B cell (primary cell): ENCODE data around the gene ARPC5L. TPM values are rescaled to one million over a fixed set of nuclear protein-coding genes. Genes with fewer than 3 reads are reported as not detected.
A peak's percentile ranks its signal among the peaks of the same experiment; 100 is the strongest.

ENCODE experiments used
- ATAC-seq: fragments of 200-7000 bp; cut with Tn5 transposase; one replicate; pipeline ENCODE4 v1.10.0; 2021; ENCODE audit warnings: low read depth, mild to moderate bottlenecking, moderate number of reproducible peaks, moderate library complexity
- CTCF ChIA-PET: fragments of 350-600 bp; sonication (Branson Sonifier 250); formaldehyde crosslinking; loops from one replicate; lab custom pipeline; 2021; ENCODE audit warnings: antibody characterized with exemption, inconsistent platforms; lab: Charles Lee
- POLR2A ChIA-PET: fragments of 350-600 bp; sonication (Branson Sonifier 250); formaldehyde crosslinking; loops from one replicate; lab custom pipeline; 2021; ENCODE audit warnings: antibody characterized with exemption; lab: Charles Lee
- DNase-seq: peaks from one replicate; pipeline ENCODE4 v3.0.0; 2013
- H2AFZ ChIP-seq: 2 replicates; pipeline ENCODE4 v1.6.1; 2012; ENCODE audit warnings: mild to moderate bottlenecking, low read depth, low read length; ENCODE audit not compliant: insufficient read depth, poor library complexity, severe bottlenecking
- H3K27ac ChIP-seq, 2 donors: 1 replicate in 1 of 2; 2 replicates in 1 of 2; pipeline ENCODE4 v1.5.1; 2012 to 2013; ENCODE audit warnings: low read length in 2 of 2, mild to moderate bottlenecking in 2 of 2, moderate library complexity in 1 of 2
- H3K27me3 ChIP-seq, 4 experiments: fragments of 200-600 bp in 1 of 4; sonication (generic) in 1 of 4; replicated peaks in 1 of 4; 1 replicate in 2 of 4; 2 replicates in 2 of 4; pipeline versions ENCODE4 v1.6.1 to v1.7.0; 2013 to 2016; ENCODE audit warnings: low read length in 3 of 4, mild to moderate bottlenecking in 2 of 4, mixed read lengths in 1 of 4, moderate library complexity in 1 of 4; ENCODE audit not compliant: insufficient read depth in 4 of 4, control insufficient read depth in 3 of 4; ENCODE audit errors: control extremely low read depth in 1 of 4
- H3K36me3 ChIP-seq, 2 experiments: replicated peaks in 1 of 2; 1 replicate in 1 of 2; 2 replicates in 1 of 2; pipeline versions ENCODE4 v1.6.1 to v1.7.1; 2013; ENCODE audit warnings: low read length in 1 of 2; ENCODE audit not compliant: insufficient read depth in 2 of 2, control insufficient read depth in 1 of 2; ENCODE audit errors: control extremely low read depth in 1 of 2, extremely low read depth in 1 of 2
- H3K4me1 ChIP-seq, 2 donors: fragments of 200-600 bp in 1 of 2; sonication (generic) in 1 of 2; 1 replicate in 1 of 2; 2 replicates in 1 of 2; pipeline versions ENCODE4 v1.5.1 to v1.6.1; 2013 to 2017; ENCODE audit warnings: low read length in 2 of 2; ENCODE audit not compliant: control insufficient read depth in 2 of 2, insufficient read depth in 2 of 2
- H3K4me2 ChIP-seq: replicated peaks from 2 replicates; pipeline ENCODE3; 2012; ENCODE audit warnings: mild to moderate bottlenecking, low read depth, low read length; ENCODE audit not compliant: poor library complexity, severe bottlenecking
- H3K4me3 ChIP-seq, 5 experiments: fragments of 200-600 bp in 1 of 5; sonication (generic) in 1 of 5; 1 replicate in 3 of 5; 2 replicates in 2 of 5; pipeline versions ENCODE4 v1.5.1 to v1.7.0; 2011 to 2016; ENCODE audit warnings: low read length in 4 of 5, mild to moderate bottlenecking in 4 of 5, low read depth in 2 of 5, control low read depth in 1 of 5, moderate library complexity in 1 of 5; ENCODE audit not compliant: insufficient read depth in 1 of 5; ENCODE audit errors: control extremely low read depth in 1 of 5, extremely low read depth in 1 of 5
- H3K79me2 ChIP-seq: fragments of 200-600 bp; sonication (generic); one replicate; pipeline ENCODE4 v1.6.0; 2016; ENCODE audit warnings: low read length; ENCODE audit not compliant: control insufficient read depth, insufficient read depth
- H3K9ac ChIP-seq: fragments of 200-600 bp; sonication (generic); 2 replicates; pipeline ENCODE4 v1.6.1; 2017; ENCODE audit warnings: mild to moderate bottlenecking, low read length, moderate library complexity
- H3K9me3 ChIP-seq, 3 donors: one replicate each; pipeline versions ENCODE4 v1.6.1 to v1.7.1; 2013; ENCODE audit warnings: low read length in 2 of 3; ENCODE audit not compliant: control insufficient read depth in 2 of 3, insufficient read depth in 1 of 3; ENCODE audit errors: control extremely low read depth in 1 of 3
- H4K20me1 ChIP-seq: 2 replicates; pipeline ENCODE4 v1.6.0; 2012; ENCODE audit warnings: mild to moderate bottlenecking, low read length; ENCODE audit not compliant: insufficient read depth, control insufficient read depth, poor library complexity, severe bottlenecking
- H3K27ac Mint-ChIP-seq: one replicate; pipeline ENCODE4 v1.8.0; 2021; ENCODE audit warnings: mixed read lengths
- H3K27me3 Mint-ChIP-seq: one replicate; pipeline ENCODE4 v1.8.0; 2021; ENCODE audit warnings: mixed read lengths
- H3K4me1 Mint-ChIP-seq: one replicate; pipeline ENCODE4 v1.8.0; 2021; ENCODE audit warnings: mixed read lengths
- H3K4me3 Mint-ChIP-seq: one replicate; pipeline ENCODE4 v1.8.0; 2021; ENCODE audit warnings: mixed read lengths
- H3K9me3 Mint-ChIP-seq: one replicate; pipeline ENCODE4 v1.8.0; 2022; ENCODE audit warnings: mixed read lengths; ENCODE audit not compliant: insufficient read depth
- CTCF ChIP-seq: fragments of 200-600 bp; IDR thresholded peaks from one replicate; pipeline ENCODE4 v1.8.0; 2022; ENCODE audit warnings: antibody characterized with exemption, mild to moderate bottlenecking
- EZH2 ChIP-seq: IDR thresholded peaks from 2 replicates; pipeline ENCODE4 v1.6.1; 2012; ENCODE audit warnings: borderline replicate concordance, low read depth, mild to moderate bottlenecking, moderate library complexity, low read length; ENCODE audit not compliant: insufficient read depth, poor library complexity, severe bottlenecking
- WGBS: methylation state at CpG from one replicate; pipeline ENCODE4 v1.1.5; 2013; ENCODE audit warnings: missing lambda C conversion rate; ENCODE audit not compliant: insufficient coverage; 5-methylcytosine and 5-hydroxymethylcytosine counted together
- intact Hi-C: fragments of 100-400 bp; cut with micrococcal nuclease; formaldehyde crosslinking; loops from one replicate; pipeline ENCODE4 v1.10.0; 2022
- polyA plus RNA-seq: library from polyadenylated mRNA; depleted of rRNA; stranded (reverse); fragments of >200 nt; gene quantifications from 2 replicates; pipeline ENCODE4 v1.2.3, GENCODE V29; 2012
- total RNA-seq, 2 donors: library from RNA; stranded (reverse); fragments of 120-200 nt in 1 of 2; gene quantifications; 1 replicate in 1 of 2; 2 replicates in 1 of 2; pipeline versions ENCODE4 v1.2.3 to v1.2.4, GENCODE V29; 2013 to 2022

ARPC5L gene
- total and polyA plus RNA-seq, 2 donors (not counting 1 experiment from before 2014, with no cell fraction given), result 37.3 to 66.3 TPM

GRCh38 chr9:124869466-124869985 lies 7.6 kb downstream of the ARPC5L start:
- intact Hi-C loops, result loop anchor here (1.0 to 10.0 kb wide), 4 partner anchors 8 to 1935 kb away; partner anchors contain the start of genes GOLGA1, RPL35, WDR38 and ZBTB43
- CTCF ChIA-PET, result interaction anchor here (1.3 to 1.7 kb wide), 2 partner anchors 14 to 16 kb away, joined by 3 to 8 read pairs; partner anchors contain the start of gene WDR38
- H3K9me3 Mint-ChIP-seq, result no peaks in the 10 kb centered on the region
- Histone ChIP-seq H4K20me1 (peaks cover 45% of the 10 kb centered on the region), H3K4me3 (peak overlapping the region; percentile 79 to 100 (median 97)), H2AFZ (peak overlapping the region; percentile 91), H3K9me3 (no peaks in the 10 kb centered on the region), H3K4me2 (peak overlapping the region; percentile 98), H3K27me3 (no peaks in the 10 kb centered on the region), H3K9ac (peak overlapping the region; percentile 99), H3K36me3 (peaks cover 0 to 28% of the 10 kb centered on the region in 2 experiments), H3K27ac (peak overlapping the region; percentile 84 to 92), H3K4me1 (peaks cover 48 to 58% of the 10 kb centered on the region in 2 donors), H3K79me2 (peaks cover 64% of the 10 kb centered on the region)
- H3K4me1 Mint-ChIP-seq, result peaks cover 58% of the 10 kb centered on the region
- no peak for DNase-seq
- WGBS, result 0% methylated on average over 27 of the region's 41 CpGs
- peak overlapping the region; percentile 97 for H3K27ac Mint-ChIP-seq
- ATAC-seq, result peak; percentile 14
- peak overlapping the region; percentile 94 for H3K4me3 Mint-ChIP-seq
- TF ChIP-seq EZH2, result no peak
- no peak for TF ChIP-seq CTCF
- H3K27me3 Mint-ChIP-seq, result no peaks in the 10 kb centered on the region
- POLR2A ChIA-PET, result interaction anchor here (0.9 to 1.3 kb wide), 2 partner anchors 16 to 70 kb away, joined by 3 read pairs; partner anchors contain the start of gene WDR38

GRCh38 chr9:124869986-124870560 lies 8.1 kb downstream of the ARPC5L start:
- peak overlapping the region; percentile 91 for H2AFZ ChIP-seq
- peaks cover 48 to 61% of the 10 kb centered on the region in 2 donors for H3K4me1 ChIP-seq
- peaks cover 61% of the 10 kb centered on the region for H3K4me1 Mint-ChIP-seq

More at GRCh38 chr9:124869986-124870560, 8.1 kb downstream of the ARPC5L start:
- CTCF ChIA-PET, result interaction anchor here (0.6 to 1.7 kb wide), 4 partner anchors 14 to 443 kb away, joined by 3 to 8 read pairs (median 4); partner anchors contain the start of gene WDR38
- peak overlapping the region; percentile 99 for H3K9ac ChIP-seq
- peak overlapping the region; percentile 79 to 100 (median 97) for H3K4me3 ChIP-seq
- no peaks in the 10 kb centered on the region for H3K27me3 ChIP-seq
- Mint-ChIP-seq H3K4me3 (peak overlapping the region; percentile 94), H3K9me3 (no peaks in the 10 kb centered on the region), H3K27ac (peak overlapping the region; percentile 97), H3K27me3 (no peaks in the 10 kb centered on the region)
- DNase-seq (peak; percentile 71), ATAC-seq (peak; percentile 25)
- H3K4me2 ChIP-seq, result peak overlapping the region; percentile 98
- intact Hi-C loops, result loop anchor here (1.0 to 10.0 kb wide), 5 partner anchors 9 to 1935 kb away; partner anchors contain the start of genes GOLGA1, RPL35, SCAI and WDR38
- peaks cover 70% of the 10 kb centered on the region for H3K79me2 ChIP-seq
- H3K27ac ChIP-seq, result peak overlapping the region; percentile 84 to 92
- H3K36me3 ChIP-seq, result peaks cover 0 to 34% of the 10 kb centered on the region in 2 experiments
- POLR2A ChIA-PET, result interaction anchor here (1.3 kb wide), 1 partner anchor 16 kb away, joined by 3 read pairs; the partner anchor contains the start of gene WDR38
- H4K20me1 ChIP-seq, result peaks cover 50% of the 10 kb centered on the region
- 0% methylated on average over 8 of the region's 12 CpGs for WGBS
- no peak for TF ChIP-seq CTCF
- TF ChIP-seq EZH2, result no peak
- no peaks in the 10 kb centered on the region for H3K9me3 ChIP-seq
